GM12891 (cell line): ENCODE data around the gene PRKCE.

ENCODE experiments used
- POLR2A ChIP-seq: IDR thresholded peaks from 2 replicates; pipeline ENCODE4 v1.6.1; 2011; ENCODE audit warnings: low read depth, low read length, control low read depth
- POLR2AphosphoS5 ChIP-seq: IDR thresholded peaks from 2 replicates; pipeline ENCODE4 v1.6.1; 2011; ENCODE audit warnings: low read depth, low read length, control low read depth
- POU2F2 ChIP-seq: IDR thresholded peaks from 2 replicates; pipeline ENCODE4 v1.6.1; 2011; ENCODE audit warnings: low read depth, mild to moderate bottlenecking, control low read depth, low read length, moderate library complexity
- SPI1 ChIP-seq: IDR thresholded peaks from 2 replicates; pipeline ENCODE4 v1.6.1; 2011; ENCODE audit warnings: low read depth, low read length, control low read depth
- TAF1 ChIP-seq: IDR thresholded peaks from 2 replicates; pipeline ENCODE4 v1.6.1; 2011; ENCODE audit warnings: low read depth, low read length, control low read depth

- TF ChIP-seq POLR2AphosphoS5 (no peak), POLR2A (no peak), POU2F2 (no peak), SPI1 (no peak), TAF1 (no peak)
Observed at GRCh38 chr2:45950606-45951005, 299.1 kb downstream of the PRKCE start.
